Keratinocyte (primary cell): ENCODE results near the gene ME2.

ENCODE experiments used
- CTCF ChIP-seq, 3 experiments: IDR thresholded peaks in 1 of 3; conservative IDR thresholded peaks in 1 of 3; optimal IDR thresholded peaks in 1 of 3; 2 replicates in 2 of 3; 3 replicates in 1 of 3; pipeline versions ENCODE3 to v1.5.1; 2011; ENCODE audit warnings: low read length in 3 of 3, mild to moderate bottlenecking in 3 of 3, moderate library complexity in 2 of 3, control low read depth in 1 of 3, inconsistent platforms in 1 of 3; ENCODE audit not compliant: insufficient read depth in 2 of 3; ENCODE audit errors: extremely low read depth in 1 of 3
- EZH2 ChIP-seq: IDR thresholded peaks from one replicate; pipeline ENCODE4 v1.6.1; 2012; ENCODE audit warnings: inconsistent platforms, mild to moderate bottlenecking, low read length, moderate library complexity

- TF ChIP-seq CTCF (optimal IDR thresholded peaks at IDR 0.05 in 1 of 3, IDR thresholded peaks at IDR 0.05 in 1 of 3, conservative IDR thresholded peaks at IDR 0.05 in 1 of 3; ENCODE audit: extremely low read depth in 1 of 3, insufficient read depth in 2 of 3, low read length in 3 of 3) (no peak), EZH2 (no peak)
Observed at GRCh38 chr18:50844960-50845359, 34.0 kb upstream of the ME2 start.
